Ramos (cell line): ENCODE measurements around the gene TSPAN5.

Experiments used
- in situ Hi-C: fragments of 300-500 bp; cut with MboI; formaldehyde crosslinking; loops from one replicate; pipeline ENCODE4 v1.14.3; 2022; ENCODE audit warnings: low sequenced_read_pairs; ENCODE audit not compliant: unreplicated experiment

Gene TSPAN5

DNA sequence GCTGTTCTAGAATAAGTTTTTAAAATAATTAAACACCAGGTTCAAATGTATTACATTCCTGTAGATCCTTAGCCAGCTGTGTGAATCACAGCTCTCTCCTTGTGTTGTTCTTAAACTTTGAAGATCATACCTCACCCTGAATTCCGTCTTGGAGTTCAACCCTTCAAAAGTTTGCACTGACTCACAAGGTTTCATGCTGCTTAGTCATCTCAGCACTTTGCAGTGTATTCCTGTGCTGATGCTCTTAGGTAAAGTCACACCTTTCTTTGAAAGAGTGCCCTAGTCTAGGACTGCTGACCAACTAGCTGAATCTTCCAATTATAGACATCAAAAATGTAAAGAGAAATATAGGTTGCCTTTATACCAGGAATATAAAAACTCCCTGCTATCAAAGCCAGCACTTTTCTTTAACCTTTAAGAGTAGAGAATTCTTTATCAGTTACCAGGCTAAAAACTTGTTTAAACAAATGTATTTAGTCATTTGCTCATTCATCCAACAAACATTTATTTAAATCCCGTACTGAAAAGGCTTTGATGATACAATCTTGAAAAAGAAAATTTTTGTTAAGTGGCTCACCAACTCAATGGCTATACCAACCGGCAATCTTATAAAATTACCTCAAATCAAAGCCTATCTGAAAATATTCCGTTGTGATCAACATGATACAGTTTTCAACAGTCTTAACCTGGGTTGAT is 227.6 kb downstream of the TSPAN5 start:
- in situ Hi-C loops = no loop called here

DNA sequence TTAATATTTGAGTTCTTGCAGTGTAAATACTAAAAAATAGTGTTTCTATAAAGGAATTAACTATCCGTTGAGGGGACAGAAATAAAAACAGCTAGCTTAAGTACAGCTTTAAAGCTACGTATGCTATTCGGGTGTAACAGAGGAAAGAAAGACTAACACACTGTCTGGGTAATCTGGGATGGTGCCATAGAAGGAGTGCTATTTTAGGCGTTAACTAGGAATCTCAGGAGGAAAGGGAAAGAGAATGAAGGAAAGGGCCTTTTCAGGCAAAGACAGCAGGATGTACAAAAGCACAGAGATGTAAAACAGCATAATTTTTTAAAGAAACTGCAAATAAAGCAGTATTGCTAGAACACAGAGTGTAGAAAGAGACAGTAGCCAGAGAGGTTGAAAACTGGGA is 235.4 kb downstream of the TSPAN5 start:
- in situ Hi-C loops = no loop called here

DNA sequence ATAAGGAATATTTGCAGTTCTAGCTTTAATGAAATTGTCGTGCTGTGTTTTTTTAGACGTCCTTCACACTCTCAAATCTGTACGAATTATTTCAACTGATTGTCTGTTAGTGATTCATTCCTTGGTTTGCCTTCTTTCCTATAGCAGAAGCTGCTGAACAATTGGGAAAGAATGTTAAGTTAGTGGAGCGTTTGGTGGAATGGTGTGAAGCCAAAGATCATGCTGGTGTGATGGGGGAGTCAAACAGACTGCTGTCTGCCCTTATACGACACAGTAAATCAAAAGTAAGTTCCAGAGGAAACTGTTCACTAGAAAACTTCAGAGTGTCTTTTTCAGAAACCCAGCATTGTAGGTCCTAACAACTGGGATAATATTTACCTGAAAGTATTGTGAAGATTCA is 237.3 kb downstream of the TSPAN5 start:
- in situ Hi-C loops = no loop called here
